NCI-H2107 (cell line): Measurements from ENCODE around the gene CST4.
"Not testable (repeated sequence)": the region's sequence is repeated elsewhere in the genome, so short reads cannot be mapped to it uniquely, and the experiment has no call there.

ENCODE experiments used
- DNase-seq: peaks from one replicate; lab custom pipeline; 2025; lab: John Stamatoyannopoulos, UW

The CST4 gene

GRCh38 chr20:23640671-23641667, 47.9 kb downstream of the CST4 start:
- DNase-seq: no peak

GRCh38 chr20:23640018-23640601, 48.7 kb downstream of the CST4 start:
- DNase-seq: no peak

GRCh38 chr20:23639490-23639958, 49.3 kb downstream of the CST4 start:
- no peak for DNase-seq

GRCh38 chr20:23638309-23638708, 50.5 kb downstream of the CST4 start:
- no peak for DNase-seq

GRCh38 chr20:23637282-23638221, 51.3 kb downstream of the CST4 start, which contains the start of gene CST3:
Gene CST3, minus strand, starts transcription at chr20:23637955. Its CDS starts 93 bp downstream, at chr20:23637862.
- peak; percentile 16 for DNase-seq

- no peak for DNase-seq
Observed at GRCh38 chr20:23636908-23637281, 51.9 kb downstream of the CST4 start.

GRCh38 chr20:23636182-23636907, 52.5 kb downstream of the CST4 start:
- no peak for DNase-seq

GRCh38 chr20:23635768-23636090, 53.1 kb downstream of the CST4 start:
- DNase-seq: not testable (repeated sequence)
